NCI-H187 (cell line): ENCODE measurements around the gene AHI1.
A peak's percentile ranks its signal among the peaks of the same experiment; 100 is the strongest.
"Not testable (repeated sequence)": the region's sequence is repeated elsewhere in the genome, so short reads cannot be mapped to it uniquely, and the experiment has no call there.

Experiments used
- DNase-seq, 2 experiments: peaks; one replicate each; lab custom pipeline; 2025; lab: John Stamatoyannopoulos, UW

Gene AHI1

GRCh38 chr6:135261872-135262725 lies 235.4 kb downstream of the AHI1 start:
- no peak for DNase-seq

GRCh38 chr6:135260612-135261011 lies 236.9 kb downstream of the AHI1 start:
- no peak for DNase-seq

- no peak for DNase-seq
Measured at GRCh38 chr6:135258970-135259369, 238.6 kb downstream of the AHI1 start.

- no peak for DNase-seq
Measured at GRCh38 chr6:135257631-135258405, 239.7 kb downstream of the AHI1 start.

- DNase-seq: no peak
Measured at GRCh38 chr6:135256866-135257265, 240.7 kb downstream of the AHI1 start.

- no peak for DNase-seq
Measured at GRCh38 chr6:135254471-135254870, 243.1 kb downstream of the AHI1 start.

GRCh38 chr6:135251498-135252441 lies 245.8 kb downstream of the AHI1 start:
- DNase-seq: peak; percentile 35 to 77

- DNase-seq: peak in 1 of 2 experiments; percentile 24
Measured at GRCh38 chr6:135250751-135251497, 246.6 kb downstream of the AHI1 start.

GRCh38 chr6:135250234-135250633 lies 247.3 kb downstream of the AHI1 start:
- no peak for DNase-seq

- DNase-seq: not testable (repeated sequence)
Measured at GRCh38 chr6:135246412-135247012, 251.0 kb downstream of the AHI1 start.

GRCh38 chr6:135244805-135245204 lies 252.7 kb downstream of the AHI1 start:
- DNase-seq: no peak

- DNase-seq: no peak
Measured at GRCh38 chr6:135243871-135244796, 253.4 kb downstream of the AHI1 start.

GRCh38 chr6:135240711-135241110 lies 256.8 kb downstream of the AHI1 start:
- no peak for DNase-seq

- no peak for DNase-seq
Measured at GRCh38 chr6:135236732-135237131, 260.8 kb downstream of the AHI1 start.

GRCh38 chr6:135236319-135236718 lies 261.2 kb downstream of the AHI1 start:
- DNase-seq: no peak

GRCh38 chr6:135235716-135236115 lies 261.8 kb downstream of the AHI1 start:
- no peak for DNase-seq

- DNase-seq: no peak
Measured at GRCh38 chr6:135234492-135234780, 263.1 kb downstream of the AHI1 start.

- no peak for DNase-seq
Measured at GRCh38 chr6:135233686-135234491, 263.7 kb downstream of the AHI1 start.
